HG03342 (cell line): ENCODE data around the gene ZNF354C.
"Not testable (repeated sequence)": the region's sequence is repeated elsewhere in the genome, so short reads cannot be mapped to it uniquely, and the experiment has no call there.

ENCODE experiments used
- ATAC-seq: cut with Tn5 transposase; IDR thresholded peaks from one replicate; pipeline ENCODE4 v1.9.1; 2021; ENCODE audit warnings: mild to moderate bottlenecking, moderate library complexity; ENCODE audit not compliant: unreplicated experiment

Gene ZNF354C

DNA sequence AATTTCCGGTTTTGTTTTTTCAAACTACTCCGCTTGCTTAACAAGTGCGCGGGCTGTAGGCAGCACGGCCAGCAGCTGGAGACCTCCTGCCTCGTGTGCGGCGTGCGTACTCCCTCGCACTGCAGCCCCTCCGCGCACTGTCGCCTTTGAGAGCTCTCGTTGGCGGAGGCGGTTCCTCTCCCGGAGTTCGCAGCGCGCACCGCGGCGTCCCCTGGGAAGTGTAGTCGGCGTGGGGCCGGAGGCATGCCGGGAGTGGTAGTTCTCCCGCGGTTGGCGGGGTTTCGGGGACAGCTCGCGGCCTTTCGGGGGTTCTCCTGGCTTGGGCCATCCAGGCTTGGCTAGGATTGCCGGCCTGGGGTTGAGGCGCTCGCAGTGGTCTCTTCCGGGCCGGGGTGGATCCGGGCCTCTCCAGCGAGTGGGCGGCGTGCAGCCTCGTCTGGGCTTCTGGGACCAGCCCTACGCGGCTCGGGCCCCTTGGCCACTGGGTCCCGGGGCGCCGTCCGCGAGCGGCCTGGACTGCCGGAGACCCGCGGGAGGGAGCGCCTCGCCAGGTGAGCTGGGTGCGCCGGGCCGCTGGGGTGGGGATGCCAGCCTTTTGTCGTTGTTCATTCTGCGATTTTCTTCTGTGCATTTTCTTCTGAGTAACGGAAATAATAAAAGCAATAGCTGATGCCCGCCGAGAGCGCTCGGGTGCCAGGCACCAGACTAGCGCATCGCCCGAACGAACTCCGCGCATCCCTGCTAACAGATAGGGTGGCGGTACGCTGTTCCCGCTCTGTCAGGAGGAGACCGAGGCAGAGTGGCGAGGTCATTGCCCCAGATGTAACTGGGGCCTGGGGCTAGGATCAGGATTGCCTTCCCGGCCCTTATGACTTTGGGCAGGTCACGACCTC, at the start of gene ZNF354C:
ZNF354C (plus strand) TSS at position 258 of the 893 bp plus-strand sequence. CDS start 1,696 bp downstream, outside the sequence.
- no peak for ATAC-seq

DNA sequence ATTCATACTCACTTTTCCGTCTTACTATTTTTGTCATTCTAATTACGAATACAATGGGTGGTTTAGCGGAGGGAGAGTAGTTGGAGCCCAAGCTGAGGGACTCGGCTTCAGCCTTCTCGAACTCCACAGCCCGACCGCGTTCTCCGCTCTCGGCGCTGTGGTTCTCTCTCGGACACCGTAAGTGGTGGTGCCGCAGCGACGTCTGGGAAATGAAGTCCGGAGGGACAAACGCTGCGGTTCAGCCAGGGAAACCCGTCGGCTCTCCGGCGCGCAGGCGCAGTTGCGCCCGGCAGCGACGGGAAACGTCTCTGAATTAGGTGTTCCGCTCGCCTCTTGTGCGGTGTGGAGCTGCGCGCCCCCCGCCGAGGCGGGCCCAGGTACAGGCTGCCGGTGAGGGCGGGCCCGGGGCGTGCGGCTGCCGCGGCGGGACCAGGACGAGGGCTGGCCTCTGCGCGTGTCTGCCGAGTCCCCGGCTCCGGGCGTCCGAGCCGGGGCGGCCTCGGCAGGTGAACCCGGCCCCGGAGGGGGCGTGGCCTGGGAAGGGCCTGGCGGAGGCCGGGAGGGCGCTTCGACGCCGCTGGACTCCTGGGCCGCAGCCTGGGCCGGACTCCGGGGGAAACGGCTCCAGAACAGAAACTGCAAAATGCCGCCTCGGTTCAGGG, 36.5 kb upstream of the ZNF354C start, which contains the start of gene ZNF879:
ZNF879 (plus strand) TSS at position 277 of the 662 bp plus-strand sequence. CDS start 1,201 bp downstream, outside the sequence.
- peak; percentile 87 for ATAC-seq

DNA sequence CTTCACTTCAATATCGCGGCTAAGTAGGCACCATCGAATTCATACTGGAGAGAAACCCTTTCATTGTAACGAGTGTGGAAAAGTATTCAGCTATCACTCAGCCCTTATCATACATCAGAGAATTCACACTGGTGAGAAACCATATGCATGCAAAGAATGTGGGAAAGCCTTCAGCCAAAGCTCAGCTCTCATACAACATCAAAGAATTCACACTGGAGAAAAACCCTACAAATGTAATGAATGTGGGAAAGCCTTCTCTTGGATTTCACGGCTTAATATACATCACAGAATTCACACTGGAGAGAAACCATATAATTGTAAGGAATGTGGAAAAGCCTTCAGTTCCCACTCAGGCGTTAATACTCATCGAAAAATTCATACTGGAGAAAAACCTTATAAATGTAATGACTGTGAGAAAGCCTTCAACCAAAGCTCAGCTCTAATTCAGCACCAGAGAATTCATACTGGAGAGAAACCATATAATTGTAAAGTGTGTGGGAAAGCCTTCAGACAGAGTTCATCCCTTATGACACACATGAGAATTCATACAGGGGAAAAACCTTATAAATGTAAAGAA, 27.1 kb upstream of the ZNF354C start:
- ATAC-seq, result no peak

DNA sequence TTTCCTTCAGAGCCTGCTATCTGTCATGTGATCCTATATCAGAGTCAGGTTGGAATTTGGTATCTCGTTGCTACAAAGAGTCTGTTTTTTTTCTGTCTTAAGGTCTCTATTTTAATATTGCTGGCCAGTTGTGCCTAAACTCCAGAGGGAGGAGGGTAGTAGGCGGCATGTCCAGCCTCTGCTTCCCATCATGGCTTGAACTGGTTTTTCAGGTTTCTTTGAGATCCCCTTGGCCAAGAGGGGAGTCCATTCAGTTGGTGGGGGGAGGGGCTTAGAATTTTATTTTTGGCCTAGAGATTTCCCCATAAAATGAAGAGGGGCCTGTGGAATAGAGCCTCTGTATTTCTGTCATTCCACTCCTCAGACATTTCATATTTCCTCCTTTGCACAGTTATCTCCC, 15.4 kb upstream of the ZNF354C start:
- ATAC-seq, result no peak

DNA sequence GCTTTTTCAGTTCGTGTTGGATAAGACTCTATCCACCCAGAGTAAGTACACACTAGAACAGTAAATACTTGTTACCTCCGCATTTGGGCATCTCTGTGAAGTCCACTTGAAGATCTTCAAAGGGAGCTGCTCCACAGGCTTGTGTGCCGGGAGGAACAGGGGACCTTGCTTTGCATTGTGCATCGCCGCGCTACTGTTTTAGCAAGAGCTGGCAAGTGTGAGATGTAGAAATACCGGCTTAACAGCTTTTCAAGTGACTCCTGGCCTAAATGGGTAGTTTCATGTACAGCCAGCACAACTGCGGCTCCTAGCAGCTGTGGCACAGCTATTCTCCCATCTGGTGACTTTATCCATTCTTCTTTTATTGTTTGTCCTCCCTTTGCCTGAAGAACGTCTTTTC, 8.4 kb upstream of the ZNF354C start:
- ATAC-seq, result no peak

DNA sequence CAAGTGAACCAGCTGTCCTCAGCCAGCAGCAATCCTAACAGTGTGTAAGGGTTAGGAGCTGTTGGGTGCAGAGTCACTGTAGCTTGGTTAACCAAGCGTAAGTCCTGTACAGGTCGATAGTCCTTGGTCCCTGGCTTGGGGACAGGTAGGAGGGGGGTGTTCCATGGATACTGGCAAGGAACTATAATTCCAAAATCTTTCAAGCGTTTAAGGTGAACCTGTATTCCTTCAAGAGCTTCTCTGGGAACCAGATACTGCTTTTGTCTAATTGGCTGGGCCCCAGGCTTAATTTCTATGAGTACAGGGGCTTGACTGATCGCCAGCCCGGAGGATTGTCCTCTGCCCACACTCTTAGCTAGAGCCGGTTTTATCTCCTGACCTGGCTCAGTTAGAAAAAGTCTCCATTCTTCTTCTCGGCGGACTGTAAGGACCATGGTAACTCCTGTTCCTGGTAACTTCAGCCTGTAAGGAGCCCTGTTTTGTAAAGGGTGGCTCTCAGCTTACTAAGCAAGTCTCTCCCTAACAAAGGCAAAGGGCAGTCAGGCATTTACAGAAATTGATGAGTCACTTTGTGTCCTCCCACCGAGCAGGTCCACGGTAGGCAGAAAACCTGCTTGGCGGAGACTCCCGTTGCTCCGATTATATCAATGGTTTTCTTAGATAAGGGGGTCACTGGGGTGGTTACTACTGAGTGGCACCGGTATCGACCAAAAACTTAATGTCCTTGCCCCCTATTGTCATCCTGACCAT, 6.0 kb upstream of the ZNF354C start:
- no peak for ATAC-seq

DNA sequence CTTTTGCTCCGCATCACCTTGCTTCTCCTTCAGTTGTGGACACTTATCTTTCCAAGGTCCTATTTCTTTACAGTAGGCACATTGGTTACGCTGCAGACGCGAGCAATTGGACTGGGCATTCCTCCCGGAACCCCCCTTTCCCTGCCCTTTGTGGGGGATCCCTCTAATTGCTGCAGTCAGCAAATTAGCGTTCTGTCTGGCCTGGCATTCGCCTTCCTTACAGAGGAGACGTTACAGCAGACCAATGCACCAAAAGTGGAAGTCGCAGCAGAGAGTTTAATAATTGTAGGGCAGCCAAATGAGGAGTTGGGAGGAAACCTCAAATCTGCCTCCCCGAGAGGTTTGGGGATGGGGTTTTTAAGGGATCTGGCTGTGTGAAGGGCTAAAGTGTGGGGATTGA, 5.3 kb upstream of the ZNF354C start:
- ATAC-seq, result no peak

DNA sequence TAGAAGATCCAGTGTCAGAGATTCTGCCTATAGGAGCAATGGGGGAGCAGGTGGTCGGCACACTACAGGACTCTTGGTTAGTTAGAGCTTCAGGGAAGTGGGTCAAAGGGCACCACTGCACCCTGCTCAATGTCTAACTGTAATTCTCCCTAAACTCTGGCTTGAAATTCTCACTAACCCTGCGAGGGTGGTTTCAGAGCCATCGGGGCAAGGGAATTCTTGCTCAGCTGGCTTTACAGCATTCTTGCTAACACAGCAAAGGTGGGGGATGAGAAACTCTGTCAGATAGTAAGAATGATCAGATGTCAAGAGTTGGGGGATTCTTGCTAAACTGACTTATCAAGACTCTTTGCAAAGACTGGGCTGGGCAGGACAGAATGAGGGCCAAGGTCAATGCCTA, 4.7 kb upstream of the ZNF354C start:
- no peak for ATAC-seq

DNA sequence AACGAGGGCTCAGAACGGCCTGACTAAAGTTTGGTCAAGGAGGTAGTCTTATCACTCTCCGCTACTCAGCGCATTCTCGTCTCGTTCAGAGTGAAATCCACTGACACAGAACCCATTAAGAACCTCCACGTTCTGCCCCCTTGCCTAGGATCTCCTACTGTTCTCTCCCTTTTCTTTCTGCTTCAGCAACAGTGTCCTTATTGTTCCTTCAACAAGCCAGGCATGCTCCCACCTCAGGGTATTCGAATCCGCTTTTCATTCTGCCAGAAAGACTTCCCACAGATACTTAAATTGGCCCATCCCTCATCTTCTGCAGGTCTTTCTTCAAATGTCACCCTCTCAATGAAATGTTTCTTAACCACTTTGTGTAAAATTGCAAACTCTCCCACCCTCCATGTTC, 4.3 kb upstream of the ZNF354C start:
- no peak for ATAC-seq

DNA sequence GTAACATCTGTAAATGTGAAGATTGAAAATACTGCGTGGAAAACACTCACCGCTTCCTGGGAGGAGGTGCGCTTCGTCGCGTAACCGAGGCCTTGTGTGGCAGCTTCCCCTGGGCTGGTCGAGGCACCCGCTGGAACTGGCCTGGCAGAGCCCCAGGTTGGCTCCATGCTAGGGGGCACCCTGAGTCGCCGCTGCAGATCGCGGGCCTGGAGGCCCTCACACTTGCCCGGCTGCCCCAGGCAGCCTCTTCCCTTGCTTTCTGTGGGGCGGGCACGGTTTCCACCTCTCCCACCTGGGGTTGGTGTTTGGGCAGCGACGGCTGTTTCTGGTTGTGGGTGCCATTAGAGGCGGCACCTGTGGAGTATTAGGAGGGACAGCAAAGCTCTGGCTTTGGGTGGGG, 852 bp downstream of the ZNF354C start:
- ATAC-seq, result no peak

DNA sequence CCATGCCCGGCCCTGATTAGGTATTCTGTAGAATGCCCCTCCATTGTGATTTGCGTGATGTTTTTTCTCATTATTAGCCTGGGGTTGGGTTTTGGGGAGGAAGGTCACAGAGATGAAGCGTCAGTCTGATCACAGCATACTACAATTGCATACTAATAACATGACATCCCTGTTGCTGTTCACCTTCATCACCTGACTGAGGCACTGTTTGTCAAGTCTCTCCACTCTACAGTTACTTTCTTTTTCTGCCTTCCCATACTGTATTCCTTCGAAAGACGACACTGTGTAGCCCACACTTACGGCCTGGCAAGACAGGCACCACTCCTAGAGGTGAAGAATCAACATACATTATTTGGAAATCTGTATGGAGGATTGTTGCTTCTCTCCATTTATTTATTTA, 5.5 kb downstream of the ZNF354C start:
- no peak for ATAC-seq

DNA sequence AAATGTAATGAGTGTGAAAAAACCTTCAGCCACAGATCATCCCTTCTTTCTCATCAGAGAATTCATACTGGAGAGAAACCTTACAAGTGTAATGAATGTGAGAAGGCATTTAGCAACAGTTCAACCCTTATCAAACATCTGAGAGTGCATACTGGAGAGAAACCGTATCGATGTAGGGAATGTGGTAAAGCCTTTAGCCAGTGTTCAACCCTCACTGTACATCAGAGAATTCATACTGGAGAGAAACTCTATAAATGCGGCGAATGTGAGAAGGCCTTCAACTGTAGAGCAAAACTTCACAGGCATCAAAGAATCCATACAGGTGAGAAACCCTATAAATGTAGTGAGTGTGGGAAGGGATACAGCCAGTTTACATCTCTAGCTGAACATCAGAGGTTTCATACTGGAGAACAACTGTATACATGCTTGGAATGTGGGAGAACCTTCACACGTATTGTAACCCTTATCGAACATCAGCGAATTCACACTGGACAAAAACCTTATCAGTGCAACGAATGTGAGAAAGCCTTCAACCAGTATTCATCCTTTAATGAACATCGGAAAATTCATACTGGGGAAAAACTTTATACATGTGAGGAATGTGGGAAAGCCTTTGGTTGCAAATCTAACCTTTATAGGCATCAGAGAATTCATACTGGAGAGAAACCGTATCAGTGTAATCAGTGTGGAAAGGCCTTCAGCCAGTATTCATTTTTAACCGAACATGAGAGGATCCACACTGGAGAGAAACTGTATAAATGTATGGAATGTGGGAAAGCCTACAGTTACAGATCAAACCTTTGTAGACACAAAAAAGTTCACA, 19.2 kb downstream of the ZNF354C start:
- ATAC-seq, result no peak

DNA sequence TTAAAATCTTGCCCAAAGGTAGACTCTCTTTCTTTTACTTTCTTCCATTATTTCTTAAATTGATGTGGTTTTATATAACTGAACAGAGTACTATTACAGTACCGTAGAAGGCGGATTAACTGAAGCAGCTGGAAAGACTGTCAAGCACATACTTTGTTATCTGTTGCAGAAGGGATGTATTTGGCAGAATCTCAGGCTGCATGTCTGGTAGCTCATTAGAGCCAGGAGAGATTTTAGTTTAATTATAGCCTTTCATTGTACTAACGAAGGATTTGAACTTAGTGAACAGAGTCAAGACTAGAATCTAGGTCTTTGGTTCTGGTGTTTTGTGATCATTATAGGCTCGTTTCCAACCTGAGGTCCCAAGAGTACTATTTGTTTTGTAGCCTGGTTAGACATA, 20.6 kb downstream of the ZNF354C start:
- no peak for ATAC-seq

DNA sequence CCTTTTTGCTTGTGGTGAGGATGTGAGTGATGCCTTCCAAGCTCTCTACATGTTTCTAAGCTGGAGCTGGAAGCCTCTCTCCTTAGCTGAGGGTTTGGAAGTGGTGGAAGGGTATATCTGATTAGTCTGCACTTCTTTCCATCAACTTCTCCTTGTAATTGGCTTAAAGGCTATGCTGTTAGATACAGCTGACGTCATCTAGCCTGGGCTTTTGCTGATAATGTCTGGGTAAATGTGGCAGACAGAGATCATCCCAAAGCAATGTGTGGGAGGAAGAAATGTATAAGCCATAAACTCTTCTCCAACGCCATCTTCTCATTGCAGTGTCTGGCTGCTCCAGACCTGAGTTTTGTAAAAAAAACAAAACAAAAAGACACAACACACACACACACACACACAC, 29.3 kb downstream of the ZNF354C start:
- no peak for ATAC-seq

DNA sequence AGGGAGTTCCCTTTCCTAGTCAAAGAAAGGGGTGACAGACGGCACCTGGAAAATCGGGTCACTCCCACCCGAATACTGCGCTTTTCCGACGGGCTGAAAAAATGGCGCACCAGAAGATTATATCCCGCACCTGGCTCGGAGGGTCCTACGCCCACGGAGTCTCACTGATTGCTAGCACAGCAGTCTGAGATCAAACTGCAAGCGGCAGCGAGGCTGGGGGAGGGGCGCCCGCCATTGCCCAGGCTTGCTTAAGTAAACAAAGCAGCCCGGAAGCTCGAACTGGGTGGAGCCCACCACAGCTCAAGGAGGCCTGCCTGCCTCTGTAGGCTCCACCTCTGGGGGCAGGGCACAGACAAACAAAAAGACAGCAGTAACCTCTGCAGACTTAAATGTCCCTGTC, 41.1 kb downstream of the ZNF354C start:
- not testable (repeated sequence) for ATAC-seq

DNA sequence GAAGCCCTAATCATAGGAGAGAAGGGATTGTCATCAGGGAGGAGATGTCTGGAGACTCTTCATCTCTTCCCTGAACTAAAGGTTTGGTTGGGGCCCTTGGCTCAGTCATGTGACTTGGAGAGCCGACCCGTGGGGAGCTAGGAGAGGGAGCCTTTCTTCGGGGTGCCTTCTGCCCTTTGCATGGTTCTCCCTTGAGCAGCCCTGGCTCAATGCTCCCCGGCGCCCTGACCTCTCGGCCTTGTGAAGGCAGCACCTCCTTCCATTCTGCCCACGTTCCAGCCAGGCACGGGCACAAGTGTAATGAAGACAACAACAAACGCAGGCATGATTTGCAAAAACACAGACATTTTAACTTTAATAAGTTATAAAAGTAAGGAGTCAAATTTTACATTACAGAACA, 50.4 kb downstream of the ZNF354C start:
- no peak for ATAC-seq

DNA sequence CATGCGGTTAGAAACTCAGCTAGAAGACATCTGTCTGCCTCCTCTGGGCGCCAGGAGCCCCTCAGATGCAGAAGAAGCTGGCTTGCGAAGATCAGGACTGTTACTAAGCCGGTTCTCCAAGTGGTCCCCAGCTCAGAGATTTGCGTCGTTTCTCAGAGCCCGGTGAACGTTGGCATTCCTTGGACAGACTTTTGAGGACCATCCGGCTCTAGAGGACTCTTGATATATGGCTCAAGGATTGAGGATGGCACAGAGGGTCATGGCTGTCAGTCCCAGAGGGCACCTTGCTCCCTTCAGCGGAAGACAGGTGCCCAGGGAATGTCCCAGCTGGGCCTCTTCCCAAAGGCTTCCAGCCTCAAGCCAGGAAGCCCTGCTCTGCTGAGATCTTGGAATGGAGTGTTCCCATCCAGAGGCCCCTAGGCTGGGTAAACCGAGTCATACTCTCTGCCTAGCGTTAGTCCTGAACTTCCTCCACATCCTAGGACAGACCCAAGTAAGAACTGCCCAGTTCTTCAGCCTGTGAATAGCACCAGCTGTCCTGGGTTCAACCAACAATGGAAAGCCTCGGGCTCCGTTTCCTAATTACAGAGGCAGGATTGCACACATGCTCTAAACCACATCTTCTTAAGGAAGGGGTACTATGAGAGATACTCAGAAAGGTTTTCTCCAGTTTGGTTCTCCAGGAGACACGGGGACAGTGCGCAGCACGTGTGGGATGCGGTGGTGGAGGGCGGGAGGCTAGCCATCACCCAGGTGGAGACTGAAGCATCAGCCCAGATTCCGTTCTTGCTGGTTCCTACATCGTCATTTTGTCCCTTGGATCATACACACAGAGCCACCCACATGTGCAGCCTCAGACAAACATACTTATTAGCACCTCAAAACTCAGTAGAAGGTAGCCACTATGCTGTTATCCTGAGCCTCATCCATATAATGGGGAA, 51.4 kb downstream of the ZNF354C start:
- ATAC-seq, result no peak

DNA sequence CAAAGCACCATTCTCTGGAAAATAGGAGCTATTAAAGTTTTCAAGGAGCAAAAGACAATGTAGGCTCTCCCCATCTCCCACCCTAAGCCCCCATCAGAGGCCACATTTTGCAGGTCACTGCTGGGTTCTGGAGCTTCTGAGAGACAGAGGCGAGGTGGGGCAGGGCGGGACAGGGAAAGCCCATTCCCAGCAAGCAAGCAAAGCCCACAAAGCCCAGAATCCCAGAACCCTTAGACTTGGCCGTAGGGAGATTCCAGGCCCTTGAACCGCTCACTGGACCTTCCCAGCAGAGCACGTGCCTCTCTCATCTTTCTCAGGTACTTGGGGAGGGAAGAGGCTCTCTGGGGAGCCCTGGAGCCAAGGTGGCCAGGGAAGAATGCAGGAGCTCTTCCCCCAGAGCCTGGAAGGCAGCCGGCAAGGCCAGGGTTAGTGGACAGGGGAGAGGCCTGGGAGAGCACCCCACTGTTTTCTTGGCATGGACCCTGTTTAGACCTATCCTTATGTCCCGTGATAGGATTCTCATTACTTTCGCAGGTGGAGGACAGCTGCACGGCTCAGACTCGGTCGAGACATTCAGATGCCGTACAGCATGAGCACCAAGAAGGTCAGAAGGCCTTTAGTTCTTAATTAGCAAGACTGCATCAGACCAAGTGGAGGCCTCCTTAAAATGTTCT, 52.4 kb downstream of the ZNF354C start:
- no peak for ATAC-seq

DNA sequence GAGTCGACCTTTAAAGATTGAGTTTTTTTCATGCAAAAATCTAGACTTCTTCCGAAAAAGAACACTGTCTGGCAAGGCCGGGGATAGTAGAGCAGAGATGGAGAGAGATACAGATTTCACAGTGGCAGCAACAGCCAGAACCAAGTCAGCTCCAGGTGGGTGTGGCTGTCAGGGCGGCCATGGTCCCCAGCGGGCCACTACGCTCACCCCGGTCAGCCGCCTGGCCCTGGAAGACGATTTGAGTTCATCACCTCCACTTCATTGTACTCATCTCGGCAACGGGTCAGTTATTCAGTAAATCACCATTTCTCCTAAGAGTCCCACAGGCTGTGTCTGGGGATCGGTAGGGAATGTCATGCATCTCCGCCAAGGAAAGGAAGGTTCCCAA, 53.0 kb downstream of the ZNF354C start:
- ATAC-seq, result no peak
